ENCODE measurements around the gene LNPEP.
"Not testable (repeated sequence)": the region's sequence is repeated elsewhere in the genome, so short reads cannot be mapped to it uniquely, and the experiment has no call there.

The LNPEP gene

GRCh38 chr5:97070234-97070633, 134.4 kb downstream of the LNPEP start:
- no peak for DNase-seq

- no peak for DNase-seq
Measured at GRCh38 chr5:97071101-97071500, 135.2 kb downstream of the LNPEP start.

GRCh38 chr5:97071993-97072392, 136.1 kb downstream of the LNPEP start:
- no peak for DNase-seq

GRCh38 chr5:97072696-97073095, 136.8 kb downstream of the LNPEP start:
- DNase-seq = no peak

- no peak for DNase-seq
Measured at GRCh38 chr5:97073420-97073819, 137.5 kb downstream of the LNPEP start.

GRCh38 chr5:97074859-97075489, 139.1 kb downstream of the LNPEP start:
- no peak for DNase-seq

GRCh38 chr5:97075649-97076048, 139.8 kb downstream of the LNPEP start:
- DNase-seq = no peak

- no peak for DNase-seq
Measured at GRCh38 chr5:97076098-97076497, 140.2 kb downstream of the LNPEP start.

- no peak for DNase-seq
Measured at GRCh38 chr5:97077246-97077645, 141.4 kb downstream of the LNPEP start.

- no peak for DNase-seq
Measured at GRCh38 chr5:97078958-97079743, 143.3 kb downstream of the LNPEP start.

- DNase-seq = not testable (repeated sequence)
Measured at GRCh38 chr5:97084782-97085458, 149.0 kb downstream of the LNPEP start.

- no peak for DNase-seq
Measured at GRCh38 chr5:97085459-97086181, 149.7 kb downstream of the LNPEP start.
